ENCODE results near the gene MAN2C1.
"Not testable (repeated sequence)": the region's sequence is repeated elsewhere in the genome, so short reads cannot be mapped to it uniquely, and the experiment has no call there.

MAN2C1 gene

GRCh38 chr15:75346796-75347221, 21.6 kb downstream of the MAN2C1 start, which contains the start of gene NEIL1:
Gene NEIL1 (plus strand): TSS chr15:75347039. CDS start chr15:75348906, 1,867 bp downstream.
- no peak for DNase-seq (ENCODE audit: low read depth)

- peak; percentile 57 for DNase-seq (ENCODE audit: low read depth)
These were observed 24.5 kb downstream of the MAN2C1 start for GRCh38 chr15:75343953-75344352.

DNA sequence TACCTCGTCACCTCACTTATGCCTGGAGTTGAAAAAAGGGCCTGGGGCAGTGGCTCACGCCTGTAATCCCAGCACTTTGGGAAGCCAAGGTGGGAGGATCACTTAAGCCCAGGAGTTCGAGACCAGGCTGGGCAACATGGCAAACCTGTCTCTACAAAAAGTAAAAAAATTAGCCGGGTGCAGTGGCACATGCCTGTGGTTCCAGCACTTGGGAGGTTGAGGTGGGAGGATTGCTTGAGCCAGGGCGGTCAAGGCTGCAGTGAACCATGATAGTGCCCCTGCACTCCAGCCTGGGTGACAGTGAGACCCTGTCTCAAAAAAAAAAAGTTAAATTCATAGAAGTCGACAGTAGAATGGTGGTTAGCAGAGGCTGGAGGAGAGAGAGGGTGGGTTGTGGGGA, 26.2 kb downstream of the MAN2C1 start:
- no peak for DNase-seq (ENCODE audit: low read depth)

DNA sequence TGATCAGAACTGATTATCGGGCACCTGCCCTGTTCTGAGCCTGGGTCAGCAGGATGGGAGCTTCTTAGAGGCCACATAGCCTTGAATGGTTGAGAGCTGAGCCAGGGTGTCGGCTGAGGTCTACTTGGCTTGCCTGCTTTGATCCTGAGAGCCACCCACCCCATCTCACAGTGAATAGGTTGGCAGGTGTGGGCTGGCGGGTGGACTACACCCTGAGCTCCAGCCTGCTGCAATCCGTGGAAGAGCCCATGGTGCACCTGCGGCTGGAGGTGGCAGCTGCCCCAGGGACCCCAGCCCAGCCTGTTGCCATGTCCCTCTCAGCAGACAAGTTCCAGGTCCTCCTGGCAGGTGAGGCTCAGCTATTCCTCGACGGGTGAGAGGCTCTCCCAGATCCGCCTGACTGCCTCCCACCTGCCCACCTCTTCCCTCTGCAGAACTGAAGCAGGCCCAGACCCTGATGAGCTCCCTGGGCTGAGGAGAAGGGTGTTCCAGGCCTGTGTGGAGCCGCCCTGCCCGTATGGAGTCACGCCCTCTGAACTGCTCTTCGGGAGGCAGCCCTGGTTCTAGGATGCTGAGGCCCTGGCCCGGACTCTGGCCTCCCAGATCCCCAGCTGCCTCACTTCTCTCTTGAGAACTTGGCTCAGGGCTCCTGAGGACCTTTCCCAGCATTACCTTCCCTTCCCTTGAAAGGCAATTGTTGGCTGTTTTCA, 28.7 kb downstream of the MAN2C1 start:
- DNase-seq (ENCODE audit: low read depth), result no peak

GRCh38 chr15:75338661-75339240, 29.7 kb downstream of the MAN2C1 start:
- DNase-seq (ENCODE audit: low read depth), result no peak

DNA sequence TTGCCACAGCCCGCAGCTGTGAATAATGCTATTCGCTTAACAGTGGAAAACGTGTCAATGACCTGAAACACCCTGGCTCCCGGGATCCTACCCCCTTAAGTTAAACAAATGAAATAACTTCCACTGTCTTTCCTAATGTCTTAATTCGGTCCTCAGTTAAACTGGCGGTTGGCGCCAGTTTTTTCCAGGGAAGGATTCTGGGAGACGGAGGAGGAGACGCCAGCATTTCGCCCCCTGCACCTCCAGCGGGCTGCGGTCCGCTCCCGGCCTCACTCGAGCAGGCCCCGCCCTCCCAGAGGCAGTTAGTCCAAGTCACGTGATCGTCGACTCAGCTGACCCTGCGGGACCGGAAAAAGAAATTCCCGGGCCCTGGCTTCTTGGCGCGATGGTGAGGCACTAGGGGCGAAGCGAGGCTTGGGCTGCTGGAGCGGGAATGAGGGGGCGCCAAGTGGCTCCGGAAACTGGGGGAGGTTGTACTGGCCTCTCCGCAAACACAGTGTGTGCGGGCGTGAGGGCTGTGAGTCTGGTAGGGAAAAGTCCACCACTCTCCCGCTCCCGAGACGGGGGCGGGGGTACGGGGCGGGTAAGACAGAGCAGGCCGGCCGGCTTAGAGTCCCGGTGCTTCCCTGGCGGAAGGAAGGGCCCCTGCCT, 32.6 kb downstream of the MAN2C1 start, which contains the start of gene COMMD4:
Gene COMMD4 (plus strand): TSS at position 359 of the 651 bp plus-strand sequence. CDS start 27 bp downstream, at position 386.
- peak; percentile 96 for DNase-seq (ENCODE audit: low read depth)

DNA sequence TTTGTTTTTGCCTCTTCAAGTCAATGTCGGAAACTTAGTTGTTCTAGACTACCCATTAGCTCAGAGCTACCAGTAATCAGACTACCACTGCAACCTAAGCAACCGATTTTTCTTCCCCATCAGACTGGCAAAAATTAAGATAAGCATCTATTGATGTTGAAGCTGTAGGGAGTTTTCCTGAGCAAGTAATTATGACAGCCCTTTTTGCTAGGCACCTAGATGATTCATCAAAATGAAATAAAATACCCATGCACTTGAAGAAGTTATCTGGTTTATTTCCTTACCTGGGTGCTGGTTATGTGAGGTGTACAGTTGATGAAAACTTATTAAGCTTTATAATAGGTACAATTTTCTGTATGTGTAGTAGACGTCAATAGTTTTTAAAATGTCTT, 33.1 kb downstream of the MAN2C1 start:
- no peak for DNase-seq (ENCODE audit: low read depth)

DNA sequence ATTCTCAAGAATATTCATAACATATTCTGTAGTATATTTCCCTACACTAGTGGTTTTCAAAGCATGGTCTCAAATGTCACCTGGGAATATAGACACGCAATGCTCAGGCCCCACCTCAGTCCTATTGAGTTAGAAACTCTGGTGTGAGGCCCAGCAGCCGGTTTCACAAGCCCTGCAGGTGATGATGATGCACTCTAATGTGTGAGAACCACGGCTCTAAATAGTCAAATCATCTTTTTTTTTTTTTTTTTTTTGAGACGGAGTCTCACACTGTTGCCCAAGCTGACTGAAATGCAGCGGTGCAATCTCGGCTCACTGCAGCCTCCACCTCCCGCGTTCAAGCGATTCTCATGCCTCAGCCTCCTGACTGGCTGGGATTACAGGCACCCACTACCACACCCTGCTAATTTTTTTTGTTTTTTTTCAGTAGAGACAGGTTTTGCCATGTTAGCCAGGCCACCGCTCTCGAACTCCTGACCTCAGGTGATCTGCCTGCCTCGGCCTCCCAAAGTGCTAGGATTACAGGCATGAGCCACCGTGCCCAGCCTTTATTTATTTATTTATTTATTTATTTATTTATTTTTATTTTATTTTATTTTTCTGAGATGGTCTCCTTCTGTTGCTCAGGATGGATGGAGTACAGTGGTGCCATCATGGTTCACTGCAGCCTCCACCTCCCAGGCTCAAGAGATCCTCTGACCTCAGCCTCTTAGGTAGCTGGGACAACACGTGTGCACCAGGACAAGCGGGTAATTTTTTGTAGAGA, 34.6 kb downstream of the MAN2C1 start:
- DNase-seq (ENCODE audit: low read depth), result not testable (repeated sequence)

DNA sequence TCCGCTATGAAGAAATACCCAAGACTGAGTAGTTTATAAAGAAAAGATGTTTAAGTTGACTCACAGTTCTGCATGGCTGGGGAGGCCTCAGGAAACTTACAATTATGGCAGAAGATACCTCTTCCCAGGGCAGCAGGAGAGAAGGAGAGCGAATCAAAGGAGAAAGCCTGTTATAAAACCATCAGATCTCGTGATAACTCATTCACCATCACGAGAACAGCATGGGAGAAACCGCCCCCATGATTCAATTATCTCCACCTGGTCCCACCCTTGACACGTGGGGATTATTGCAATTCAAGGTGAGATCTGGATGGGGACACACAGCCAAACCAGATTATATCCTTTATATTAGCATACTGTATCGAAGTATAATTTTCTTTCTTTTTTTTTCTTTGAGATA, 36.3 kb downstream of the MAN2C1 start:
- not testable (repeated sequence) for DNase-seq (ENCODE audit: low read depth)

GRCh38 chr15:75329571-75329970, 38.8 kb downstream of the MAN2C1 start:
- DNase-seq (ENCODE audit: low read depth), result no peak

DNA sequence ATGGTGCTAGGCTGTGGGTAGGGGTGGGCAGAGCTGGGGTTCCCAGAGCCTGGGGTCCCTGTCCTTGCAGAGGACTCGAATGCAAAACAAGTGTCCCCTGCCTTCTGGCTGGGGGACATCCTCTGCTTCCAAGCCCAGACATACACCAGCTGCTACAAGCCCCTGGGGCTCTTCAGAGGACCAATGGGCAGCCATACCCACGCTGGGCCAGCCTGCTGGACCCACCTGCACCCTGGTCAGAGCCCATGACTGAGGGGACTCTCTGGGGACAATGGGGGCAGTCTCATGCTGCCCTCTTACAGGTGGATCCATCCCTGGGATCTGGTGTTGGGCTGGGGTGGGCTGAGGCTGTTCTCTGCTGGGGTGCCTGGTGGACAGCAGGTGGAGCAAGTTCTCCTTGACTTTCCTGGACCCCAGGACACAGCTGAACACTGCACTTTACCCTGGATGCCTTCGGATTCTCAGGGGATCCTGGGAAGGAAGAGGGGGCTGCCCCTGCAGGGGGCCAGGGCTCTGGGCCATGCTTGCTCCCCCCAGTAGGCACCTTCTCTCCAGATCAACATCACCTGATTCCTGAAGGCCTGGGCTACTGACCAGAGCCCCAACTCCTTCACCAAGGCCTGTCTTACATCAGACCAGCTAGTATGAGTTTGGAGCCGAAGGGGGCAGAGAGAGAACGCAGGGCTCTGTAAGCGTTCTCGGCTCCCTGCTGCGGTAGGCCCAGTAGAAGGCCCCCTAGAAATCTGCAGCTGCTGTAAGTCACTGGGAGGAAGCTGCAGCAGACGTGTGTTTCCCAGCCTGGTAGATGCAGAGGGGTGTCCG, 39.7 kb downstream of the MAN2C1 start:
- no peak for DNase-seq (ENCODE audit: low read depth)

- no peak for DNase-seq (ENCODE audit: low read depth)
These were observed 40.9 kb downstream of the MAN2C1 start for GRCh38 chr15:75327491-75327890.

GRCh38 chr15:75327005-75327404, 41.4 kb downstream of the MAN2C1 start:
- DNase-seq (ENCODE audit: low read depth), result no peak

- no peak for DNase-seq (ENCODE audit: low read depth)
These were observed 42.5 kb downstream of the MAN2C1 start for GRCh38 chr15:75325922-75326321.

DNA sequence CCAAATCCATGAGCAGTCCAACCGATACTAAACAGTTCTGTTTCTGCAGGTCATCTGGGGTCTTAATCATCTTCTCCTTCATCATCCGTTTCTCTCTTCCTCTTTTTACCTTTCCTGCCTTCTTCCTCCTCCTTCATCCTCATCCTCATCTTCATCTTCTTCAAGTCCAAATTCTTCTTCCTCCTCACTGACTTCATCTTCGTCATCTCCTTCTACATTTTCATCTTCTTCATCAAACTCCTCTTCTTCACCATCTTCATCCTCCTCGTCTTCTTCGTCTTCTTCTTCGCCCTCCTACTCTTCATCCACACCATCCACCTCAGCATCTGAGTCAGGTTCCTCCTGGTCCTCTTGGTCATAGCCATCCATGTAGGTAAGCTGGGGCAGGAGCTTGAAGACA, 46.7 kb downstream of the MAN2C1 start:
- DNase-seq (ENCODE audit: low read depth), result no peak

DNA sequence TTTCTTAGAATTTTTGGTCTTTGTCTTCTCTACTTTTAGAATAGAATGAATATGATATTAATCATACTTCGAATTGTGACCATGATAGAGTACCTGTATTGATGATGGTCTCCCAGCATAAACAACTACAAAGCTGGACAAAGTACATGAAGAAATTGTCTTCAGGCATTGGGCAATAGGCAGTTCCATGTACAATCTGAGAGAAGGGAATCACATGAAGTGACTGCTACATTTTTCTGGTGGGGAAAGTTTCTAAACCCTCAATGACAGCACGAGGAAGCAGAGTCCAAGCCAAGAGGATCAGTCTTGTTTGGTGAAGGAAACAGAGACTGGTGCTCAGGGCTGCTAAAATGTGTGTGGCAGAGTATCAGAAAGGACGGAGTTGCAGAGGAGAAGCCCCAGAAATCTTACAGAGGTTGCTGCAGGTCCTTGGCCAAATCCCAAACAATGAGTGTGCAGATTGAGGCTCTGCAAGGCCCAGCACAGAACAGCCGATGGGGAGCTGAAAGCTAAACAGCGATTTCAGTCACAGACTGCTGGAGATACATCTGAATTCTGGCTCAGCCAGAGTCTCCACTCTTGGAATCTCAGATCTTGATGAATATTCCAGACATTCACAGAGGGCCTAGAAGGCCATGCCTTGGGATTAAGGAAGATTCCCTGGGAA, 49.0 kb downstream of the MAN2C1 start:
- not testable (repeated sequence) for DNase-seq (ENCODE audit: low read depth)

DNA sequence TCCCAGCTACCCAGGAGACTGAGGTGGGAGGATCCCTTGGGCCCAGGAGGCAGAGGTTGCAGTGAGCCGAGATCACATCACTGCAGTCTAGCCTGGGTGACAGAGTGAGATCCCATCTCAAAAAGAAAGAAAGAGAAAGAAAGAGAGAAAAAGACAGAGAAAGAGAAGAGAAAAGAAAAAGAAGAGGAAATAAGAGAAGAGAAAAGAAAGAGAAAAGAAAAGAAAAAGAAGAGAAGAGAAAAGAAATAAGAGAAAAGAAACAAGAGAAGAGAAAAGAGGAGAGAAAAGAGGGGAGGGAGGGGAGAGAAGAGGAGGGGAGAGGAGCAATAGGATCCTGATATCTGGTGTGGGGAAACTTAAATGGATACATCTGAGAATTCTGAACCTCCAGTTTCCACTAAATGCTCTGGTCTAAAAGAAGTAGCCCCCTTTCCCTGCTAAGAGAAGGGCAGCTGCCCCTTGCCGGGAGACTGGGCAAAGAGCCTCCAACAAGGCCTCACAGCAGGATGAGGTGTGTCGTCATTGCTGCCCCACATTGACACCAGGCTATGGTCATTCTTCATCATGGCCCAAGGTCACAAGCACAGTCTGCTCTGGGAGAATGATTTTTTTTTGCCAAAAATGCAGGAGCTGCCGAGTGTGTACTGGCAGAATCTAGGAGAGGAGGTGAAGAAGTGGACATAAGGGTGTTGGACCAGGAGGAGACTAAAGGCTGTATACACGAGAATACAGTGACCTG, 53.7 kb downstream of the MAN2C1 start:
- DNase-seq (ENCODE audit: low read depth), result no peak

DNA sequence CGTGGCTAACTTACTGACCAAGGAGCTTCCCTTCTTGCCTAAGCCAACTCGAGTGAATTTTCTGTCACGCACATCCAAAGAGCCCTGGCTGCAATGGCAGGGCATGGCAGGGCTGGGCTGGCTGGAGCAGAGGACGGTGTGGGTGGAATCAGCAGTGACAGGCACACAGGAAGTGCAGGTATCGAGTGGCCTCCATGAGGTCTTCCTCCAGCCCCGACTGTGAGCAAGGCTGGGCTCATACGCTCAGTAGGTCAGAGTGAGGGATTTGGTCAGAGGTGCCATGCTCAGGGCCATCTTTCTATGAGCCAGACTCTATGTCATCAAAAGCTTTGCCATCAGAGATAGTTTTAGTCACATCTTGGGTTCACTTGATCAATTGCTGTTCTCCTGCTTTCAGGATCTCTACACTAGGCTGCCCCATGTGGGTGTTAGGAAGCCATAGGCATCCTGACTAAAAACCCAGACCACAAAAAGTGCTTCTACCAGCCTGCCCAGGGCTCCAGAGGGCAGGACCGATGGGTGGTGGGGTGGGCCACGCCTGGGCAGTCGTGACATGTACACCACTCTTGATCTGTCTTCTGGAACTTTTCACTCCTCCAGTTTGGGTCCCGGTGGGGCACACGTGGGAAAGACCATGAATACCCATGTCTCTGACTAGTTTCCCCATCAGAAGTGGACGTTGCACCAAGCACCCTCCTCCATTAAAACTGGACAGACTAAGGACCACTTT, 55.1 kb downstream of the MAN2C1 start:
- DNase-seq (ENCODE audit: low read depth), result no peak

- not testable (repeated sequence) for DNase-seq (ENCODE audit: low read depth)
These were observed 55.9 kb downstream of the MAN2C1 start for GRCh38 chr15:75312548-75312947.

Measured in fibroblast of gingiva (primary cell).